ENCODE measurements around the gene RAD51B. TPM values are rescaled to one million over a fixed set of nuclear protein-coding genes. Genes with fewer than 3 reads are reported as not detected.
A peak's percentile ranks its signal among the peaks of the same experiment; 100 is the strongest.

The RAD51B gene
- total RNA-seq, 1 experiment from 2014 or later: 16.7 TPM

- no peak overlapping the region for H3K4ac ChIP-seq (ENCODE audit: low read depth, low read length)
Measured at GRCh38 chr14:68229423-68230100, 410.0 kb downstream of the RAD51B start.

More at GRCh38 chr14:68229423-68230100, 410.0 kb downstream of the RAD51B start:
- peak overlapping the region in 1 of 3 experiments; percentile 62; a peak in 3 of 7 replicates for H3K27ac Mint-ChIP-seq
- peak overlapping the region; percentile 64; the same call in 1 of the 2 replicates for H3K14ac ChIP-seq (ENCODE audit: insufficient read depth, low read length)
- no peaks in the 10 kb centered on the region for H4K20me1 ChIP-seq (ENCODE audit: control insufficient read depth, insufficient read depth, insufficient read length)
- H3K23me2 ChIP-seq (ENCODE audit: insufficient read length, low read depth, low read length, poor library complexity, severe bottlenecking): no peaks in the 10 kb centered on the region
- H2BK120ac ChIP-seq (ENCODE audit: low read depth, low read length, poor library complexity, severe bottlenecking): no peak overlapping the region
- no CpG with 5 or more reads among the region's 3 CpGs for WGBS (ENCODE audit: extremely low coverage, insufficient read length, low lambda C conversion rate)
- no peak overlapping the region for H3K4me3 Mint-ChIP-seq
- H3K9me3 Mint-ChIP-seq: no peaks in the 10 kb centered on the region
- no peak for DNase-seq
- peak overlapping the region; percentile 83 for H3T11ph ChIP-seq (ENCODE audit: low read length)
- H3K36me3 Mint-ChIP-seq (ENCODE audit: insufficient read depth in 1 of 3, low read depth in 3 of 3): no peaks in the 10 kb centered on the region
- peaks cover 9% of the 10 kb centered on the region for H3K4me1 ChIP-seq (ENCODE audit: insufficient read depth, low read length)
- no peak overlapping the region for H3K9ac ChIP-seq (ENCODE audit: extremely low read depth, insufficient read length, low read length)
- no peak overlapping the region for H4K8ac ChIP-seq (replicated peaks; ENCODE audit: insufficient read length, low read depth, low read length)
- no peak overlapping the region for H2AFZ ChIP-seq (ENCODE audit: low read length)
- no peak overlapping the region for H4K5ac ChIP-seq (ENCODE audit: insufficient read length, low read depth, low read length)
- no peak overlapping the region for H4K91ac ChIP-seq (ENCODE audit: insufficient read length, low read depth, low read length)
- no peak overlapping the region for H3K27ac ChIP-seq (ENCODE audit: insufficient read length, low read depth, low read length)
- H3K79me1 ChIP-seq (ENCODE audit: insufficient read depth, low read depth, low read length, poor library complexity, severe bottlenecking): no peaks in the 10 kb centered on the region
- TF ChIP-seq CTCF (conservative IDR thresholded peaks at IDR 0.05): no peak
- H3K9me3 ChIP-seq (ENCODE audit: control insufficient read depth, low read depth, low read length): no peaks in the 10 kb centered on the region
- H2BK12ac ChIP-seq (ENCODE audit: insufficient read length, low read depth, low read length): no peak overlapping the region
- no peak overlapping the region for H3K23ac ChIP-seq (ENCODE audit: insufficient read length, low read depth, low read length)
- H3K4me1 Mint-ChIP-seq: peaks cover 3 to 5% of the 10 kb centered on the region in 2 experiments
- H2AK5ac ChIP-seq (ENCODE audit: insufficient read length, low read length): peak overlapping the region; percentile 41
- no peak overlapping the region for H2BK20ac ChIP-seq (ENCODE audit: low read depth, low read length, poor library complexity, severe bottlenecking)
- H3K79me2 ChIP-seq (ENCODE audit: insufficient read depth, low read length): no peaks in the 10 kb centered on the region
- no peak overlapping the region for H2BK15ac ChIP-seq (ENCODE audit: low read depth, low read length)
- H2BK5ac ChIP-seq (ENCODE audit: insufficient read length, low read length): peak overlapping the region; percentile 16
- no peak overlapping the region for H3K4me2 ChIP-seq (ENCODE audit: insufficient read depth, insufficient read length, low read length)
- no peaks in the 10 kb centered on the region for H3K27me3 Mint-ChIP-seq (ENCODE audit: low read depth)
- H3K18ac ChIP-seq (ENCODE audit: insufficient read length, low read depth, low read length): no peak overlapping the region
- H3K56ac ChIP-seq (ENCODE audit: insufficient read length, low read depth, low read length): no peak overlapping the region
- H3K27me3 ChIP-seq (ENCODE audit: insufficient read depth, low read length): no peaks in the 10 kb centered on the region
